Left renal cortex interstitium (tissue), 4 donors: ENCODE measurements around the gene SLC18B1. TPM values are rescaled to one million over a fixed set of nuclear protein-coding genes. Genes with fewer than 3 reads are reported as not detected.

ENCODE experiments used
- DNase-seq, 4 donors: peaks; one replicate each; pipeline ENCODE4 v3.0.0-alpha.2; 2013; ENCODE audit warnings: low read depth in 4 of 4, low spot score in 2 of 4, missing footprints in 1 of 4
- polyA plus RNA-seq, 4 donors: library from polyadenylated mRNA; unstranded; fragments of 120-200 nt; gene quantifications; one replicate each; pipeline ENCODE4 v1.2.1, GENCODE V29; 2013; ENCODE audit not compliant: insufficient read length in 4 of 4

SLC18B1 gene
- 10 to 100 TPM; 27.8 to 35.7 (median 34.4) TPM for polyA plus RNA-seq

DNA sequence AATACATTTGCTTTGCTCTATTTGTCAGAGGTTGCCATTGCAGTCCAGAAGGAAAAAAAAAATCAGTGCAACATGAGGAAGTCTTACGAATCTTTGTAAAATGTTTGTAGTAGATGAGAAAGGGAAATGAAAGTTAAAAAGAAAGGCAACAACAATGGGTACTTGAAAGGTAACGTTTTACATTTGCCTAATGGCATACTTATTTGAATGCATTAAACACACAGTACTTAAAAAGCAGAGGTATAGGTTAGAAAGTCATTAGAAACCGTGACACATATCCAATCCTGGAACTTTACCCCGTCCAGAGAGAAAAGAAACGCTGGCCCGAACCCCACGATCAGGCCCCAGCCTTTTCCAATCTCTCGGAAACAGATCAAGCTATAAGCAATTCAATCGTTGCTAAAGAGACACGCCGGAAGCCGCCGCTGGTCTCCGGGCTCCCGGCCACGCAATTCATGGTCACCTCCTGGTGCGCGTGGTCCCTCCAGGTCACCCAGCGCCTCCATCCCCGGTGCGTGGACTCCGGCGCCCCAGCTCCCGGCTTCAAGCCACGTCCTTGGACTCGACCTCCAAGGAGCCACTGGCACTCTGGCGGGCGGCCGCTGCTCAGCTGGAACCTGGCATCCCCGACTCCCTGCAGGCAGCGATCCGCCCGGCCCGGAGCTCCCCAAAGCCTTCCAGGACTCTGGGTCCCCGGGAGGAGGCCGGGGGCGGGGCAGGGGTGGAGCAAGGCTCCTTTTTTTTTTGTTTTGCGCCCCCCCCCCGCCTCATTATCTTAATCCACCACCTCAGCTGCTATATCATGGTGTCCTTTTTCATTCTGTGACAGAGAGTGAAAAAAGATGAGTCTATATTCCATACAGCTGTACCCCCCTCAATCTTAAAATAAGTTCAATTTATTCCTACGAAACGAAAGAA, at the start of gene SLC18B1:
Gene SLC18B1, minus strand, starts transcription at position 687 of the 918 bp plus-strand sequence. Its CDS starts 181 bp downstream, at position 506.
- peak in 2 of 4 donors; percentile 43 to 51 for DNase-seq

DNA sequence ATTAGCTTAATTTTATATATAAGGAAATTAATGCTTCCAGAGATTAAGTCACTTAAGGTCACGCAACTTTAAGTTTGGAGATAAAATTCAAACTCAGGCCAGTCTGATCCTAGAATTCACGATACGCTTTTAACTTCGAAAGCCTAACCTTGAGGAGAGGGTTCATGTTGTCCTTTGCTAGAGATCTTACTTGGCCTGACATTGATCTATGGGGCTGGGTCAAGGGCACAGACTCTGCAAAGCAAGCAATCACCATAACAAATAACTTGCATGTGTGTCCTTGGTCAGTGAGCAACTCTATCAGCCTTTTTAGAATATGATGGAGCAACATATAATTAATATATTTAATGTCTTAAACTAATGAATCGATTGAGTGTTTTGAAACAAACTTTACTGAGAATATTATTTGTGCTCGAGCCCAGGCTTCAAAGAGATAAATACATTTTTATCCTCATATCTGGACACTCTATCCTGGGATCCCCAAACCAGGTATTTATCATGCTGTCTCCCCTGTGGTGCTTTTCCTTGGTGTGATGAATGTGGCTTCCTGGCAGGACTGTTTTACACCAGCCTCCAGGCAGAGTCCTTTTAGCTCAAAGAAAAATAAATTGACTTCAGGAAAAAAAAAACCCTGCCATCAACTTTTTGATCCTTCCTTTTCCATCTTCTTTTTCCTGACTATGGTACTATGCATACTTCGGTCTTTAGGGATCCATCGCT, 45.0 kb upstream of the SLC18B1 start:
- no peak for DNase-seq

DNA sequence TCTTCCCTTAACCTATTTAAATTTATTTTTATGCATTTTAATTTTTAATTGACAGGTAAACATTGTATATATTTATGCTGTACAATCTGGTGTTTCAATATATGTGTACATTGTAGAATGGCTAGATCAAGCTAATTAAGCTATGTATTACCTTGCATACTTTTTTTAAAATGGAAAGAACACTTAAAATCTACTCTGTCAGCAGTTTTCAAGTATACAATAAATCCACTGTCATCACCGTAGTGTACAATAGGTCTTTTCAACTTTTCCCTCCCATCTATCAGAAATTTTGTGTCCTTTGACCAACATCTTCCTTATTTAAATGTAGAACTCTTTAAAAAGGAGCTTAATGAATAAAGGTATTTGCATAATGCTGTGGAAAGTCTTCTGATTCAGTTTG, 43.5 kb upstream of the SLC18B1 start:
- no peak for DNase-seq

DNA sequence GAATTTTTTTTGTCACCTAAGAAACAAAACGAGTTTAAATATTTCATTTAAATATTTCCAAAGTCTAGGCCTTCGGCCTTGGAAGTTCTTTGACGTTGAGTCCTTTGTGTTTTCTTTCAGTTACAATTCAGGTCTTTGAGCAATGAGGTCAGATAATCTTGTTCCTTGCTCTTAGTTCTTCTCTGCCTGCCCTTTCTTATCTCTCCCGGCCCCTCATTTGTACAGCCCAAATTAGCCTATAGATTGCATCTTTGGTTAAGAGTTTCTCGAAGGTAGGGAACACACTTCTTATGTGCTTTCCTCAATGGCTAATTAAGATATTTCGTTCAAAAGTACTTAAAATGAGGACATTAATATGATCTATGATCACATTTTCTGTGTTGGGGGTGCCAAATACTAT, 34.5 kb upstream of the SLC18B1 start:
- DNase-seq, result no peak

DNA sequence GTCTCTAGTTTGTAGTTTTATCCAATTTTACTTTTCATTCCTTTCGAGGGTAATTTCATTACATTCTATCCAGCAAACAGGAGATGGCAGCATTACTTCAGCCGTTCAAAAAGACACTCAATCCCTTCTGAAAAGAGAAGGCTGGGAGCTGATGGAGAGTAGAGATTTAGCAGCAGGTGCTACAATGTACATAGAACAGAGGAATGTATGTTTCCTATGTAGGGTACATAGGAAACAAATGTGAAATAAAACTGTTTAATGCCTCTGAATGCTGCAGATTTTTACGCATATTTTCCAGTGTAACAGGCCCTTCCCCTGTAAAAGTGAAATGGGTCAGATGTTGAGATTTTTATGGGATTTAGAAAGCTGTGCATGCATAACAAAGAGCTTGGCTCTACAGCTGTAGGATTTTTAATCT, 31.9 kb upstream of the SLC18B1 start:
- peak in 1 of 4 donors; percentile 56 for DNase-seq

DNA sequence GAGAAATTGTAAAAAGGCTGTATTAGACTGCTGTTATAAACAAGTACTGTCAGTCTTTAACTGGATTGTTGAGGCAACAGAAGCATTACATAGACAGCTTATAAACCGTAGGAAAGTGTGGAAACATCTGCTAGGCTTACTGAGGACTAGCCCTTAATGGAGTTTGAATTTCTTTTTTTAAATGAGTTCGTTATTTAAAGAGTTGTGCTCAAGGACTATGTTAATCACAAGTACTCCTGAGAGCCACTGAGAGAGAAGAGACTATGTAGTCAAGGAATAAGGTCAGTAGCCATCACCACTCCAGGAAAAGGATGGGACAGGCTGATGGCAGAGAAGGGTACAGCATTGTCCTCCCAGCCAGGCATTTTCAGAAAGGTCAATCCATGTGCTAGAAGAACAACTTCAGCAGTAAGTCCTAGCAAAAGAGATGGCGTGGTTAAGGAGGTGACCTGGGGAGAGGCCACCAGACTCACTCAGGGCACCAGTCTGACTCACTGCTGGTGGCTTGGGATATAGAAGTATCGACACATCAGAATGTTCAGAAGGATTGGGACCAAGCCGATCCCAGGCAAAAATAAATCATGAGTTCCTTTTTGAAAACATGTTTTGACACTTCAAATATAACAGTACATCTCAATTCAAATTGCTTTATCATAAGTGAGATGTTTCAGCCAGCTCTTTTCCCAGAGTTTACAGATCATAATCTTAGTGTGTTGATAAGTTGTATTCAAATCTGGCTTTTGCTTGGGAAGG, 22.4 kb upstream of the SLC18B1 start:
- DNase-seq, result no peak

DNA sequence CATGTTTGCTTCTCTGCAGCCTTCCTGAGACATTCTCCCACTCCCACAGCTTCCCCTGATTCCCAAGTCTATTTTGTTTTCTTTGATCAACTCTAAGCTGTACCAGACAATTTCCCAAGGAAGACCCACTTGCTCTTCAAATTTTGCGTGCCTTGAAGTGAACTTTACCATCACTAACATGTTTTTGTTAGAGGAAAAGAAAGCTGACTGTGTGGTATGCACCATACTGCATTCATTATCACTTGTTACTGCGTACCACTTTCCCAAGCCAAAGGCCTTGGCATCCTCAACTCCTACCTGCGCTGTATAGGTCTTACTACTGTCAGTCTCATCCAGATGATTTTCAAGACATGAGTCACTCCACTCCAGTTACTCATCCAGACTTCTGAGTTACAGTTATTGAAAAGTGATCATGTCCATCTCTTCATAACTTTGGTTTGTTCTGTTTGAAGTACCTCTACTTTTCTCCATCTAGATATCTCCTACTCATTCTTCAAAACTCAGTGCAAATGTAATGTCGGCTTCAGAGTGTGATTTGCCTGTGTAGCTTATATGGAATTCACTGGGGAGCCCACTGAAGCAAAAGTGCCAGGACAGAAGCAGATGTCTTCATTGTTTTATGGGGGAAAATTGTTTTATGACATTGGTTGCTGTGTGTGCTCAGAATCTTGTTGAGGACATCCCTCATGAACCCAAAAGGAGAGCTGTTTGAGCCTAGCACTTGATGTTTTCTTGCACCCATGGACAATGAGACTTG, 21.1 kb upstream of the SLC18B1 start:
- DNase-seq, result no peak

DNA sequence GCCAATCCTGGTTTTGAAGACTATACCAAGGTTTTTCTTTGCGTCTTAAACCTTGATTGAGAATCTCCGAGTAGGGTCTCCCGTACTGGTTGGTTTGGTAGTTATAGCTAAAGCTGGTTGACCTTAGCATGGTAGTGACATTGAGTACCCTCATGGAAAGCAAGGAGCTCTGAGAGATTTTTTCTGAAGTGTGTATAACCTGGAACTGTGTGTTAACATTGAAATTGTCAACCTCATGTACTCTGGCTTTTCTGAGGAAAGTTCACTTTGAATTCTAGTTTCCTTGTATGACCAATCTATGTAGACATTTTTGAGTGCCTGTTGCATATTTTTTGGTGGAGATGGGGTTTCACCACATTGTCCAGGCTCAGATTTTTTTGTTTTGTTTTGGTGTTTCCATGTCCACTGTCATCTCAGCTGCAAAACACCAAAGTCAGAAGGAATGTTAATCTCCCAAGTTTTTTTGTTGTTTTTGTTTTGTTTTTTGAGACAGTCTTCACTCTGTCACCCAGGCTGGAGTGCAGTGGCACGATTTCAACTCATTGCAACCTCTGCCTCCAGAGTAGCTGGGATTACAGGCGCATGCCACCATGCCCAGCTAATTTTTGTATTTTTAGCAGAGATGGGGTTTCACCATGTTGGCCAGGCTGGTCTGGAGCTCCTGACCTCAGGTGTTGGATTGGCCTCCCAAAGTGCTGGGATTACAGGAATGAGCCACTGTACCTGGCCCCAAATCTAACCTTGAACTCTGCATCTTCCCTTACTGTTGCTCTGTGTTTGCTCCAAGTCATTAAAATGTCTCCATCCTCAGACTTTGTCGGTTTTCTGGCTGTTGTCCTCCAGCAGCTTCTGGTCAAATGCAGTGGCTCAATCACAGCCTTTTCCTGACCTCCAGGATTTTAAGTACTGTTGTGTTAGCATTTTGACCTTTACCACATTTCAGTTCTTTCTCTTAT, 20.2 kb upstream of the SLC18B1 start:
- DNase-seq, result no peak

DNA sequence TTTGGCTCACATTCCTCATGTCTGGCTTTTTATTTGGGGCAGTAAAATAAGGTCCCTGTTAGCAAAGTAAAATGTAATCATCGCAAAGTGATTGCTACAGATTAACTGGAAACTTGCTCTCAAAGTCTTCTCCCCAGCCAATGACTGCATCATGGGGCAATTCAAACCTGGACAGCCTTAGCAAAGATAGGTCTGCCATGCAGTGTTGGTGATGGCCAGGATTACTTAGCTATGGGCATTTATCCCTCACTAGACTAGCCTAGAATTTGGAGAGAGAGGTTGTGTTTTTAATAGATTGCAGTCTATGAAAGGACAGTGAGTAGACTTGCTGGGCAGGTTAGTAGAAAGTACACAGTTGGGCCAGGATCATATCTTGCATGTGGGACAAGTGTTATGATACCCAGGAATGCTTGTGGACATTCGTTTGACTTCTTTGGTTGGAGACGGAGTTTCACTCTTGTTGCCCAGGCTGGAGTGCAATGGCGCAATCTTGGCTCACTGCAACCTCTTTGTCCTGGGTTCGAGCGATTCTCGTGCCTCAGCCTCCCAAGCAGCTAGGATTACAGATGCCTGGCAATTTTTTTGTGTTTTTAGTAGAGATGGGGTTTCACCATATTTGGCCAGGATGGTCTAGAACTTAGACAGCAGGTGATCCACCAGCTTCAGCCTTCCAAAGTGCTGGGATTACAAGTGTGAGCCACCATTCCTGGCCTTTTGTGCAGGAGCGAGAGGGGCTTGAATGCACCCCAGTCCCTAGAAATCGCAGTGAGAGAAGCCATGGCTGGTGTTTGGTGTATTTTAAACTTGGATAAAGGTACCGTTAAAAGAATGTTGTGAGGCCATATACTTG, 19.3 kb upstream of the SLC18B1 start:
- DNase-seq, result no peak

DNA sequence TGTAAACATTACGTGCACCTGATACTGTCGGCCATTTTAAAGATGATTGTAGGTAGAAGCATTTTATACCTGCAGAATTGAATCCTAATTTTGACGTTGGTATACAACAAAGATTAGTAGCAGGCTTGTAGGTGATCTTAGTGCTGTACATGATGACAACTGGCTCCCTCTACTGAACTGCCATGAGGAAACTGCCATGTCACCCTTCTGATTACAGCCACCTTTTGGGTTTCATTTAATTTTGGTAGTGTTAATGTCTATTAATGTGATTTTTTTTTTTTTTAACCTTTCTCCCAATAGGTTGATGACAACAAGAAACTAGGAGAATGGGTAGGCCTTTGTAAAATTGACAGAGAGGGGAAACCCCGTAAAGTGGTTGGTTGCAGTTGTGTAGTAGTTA, 18.2 kb upstream of the SLC18B1 start:
- no peak for DNase-seq

DNA sequence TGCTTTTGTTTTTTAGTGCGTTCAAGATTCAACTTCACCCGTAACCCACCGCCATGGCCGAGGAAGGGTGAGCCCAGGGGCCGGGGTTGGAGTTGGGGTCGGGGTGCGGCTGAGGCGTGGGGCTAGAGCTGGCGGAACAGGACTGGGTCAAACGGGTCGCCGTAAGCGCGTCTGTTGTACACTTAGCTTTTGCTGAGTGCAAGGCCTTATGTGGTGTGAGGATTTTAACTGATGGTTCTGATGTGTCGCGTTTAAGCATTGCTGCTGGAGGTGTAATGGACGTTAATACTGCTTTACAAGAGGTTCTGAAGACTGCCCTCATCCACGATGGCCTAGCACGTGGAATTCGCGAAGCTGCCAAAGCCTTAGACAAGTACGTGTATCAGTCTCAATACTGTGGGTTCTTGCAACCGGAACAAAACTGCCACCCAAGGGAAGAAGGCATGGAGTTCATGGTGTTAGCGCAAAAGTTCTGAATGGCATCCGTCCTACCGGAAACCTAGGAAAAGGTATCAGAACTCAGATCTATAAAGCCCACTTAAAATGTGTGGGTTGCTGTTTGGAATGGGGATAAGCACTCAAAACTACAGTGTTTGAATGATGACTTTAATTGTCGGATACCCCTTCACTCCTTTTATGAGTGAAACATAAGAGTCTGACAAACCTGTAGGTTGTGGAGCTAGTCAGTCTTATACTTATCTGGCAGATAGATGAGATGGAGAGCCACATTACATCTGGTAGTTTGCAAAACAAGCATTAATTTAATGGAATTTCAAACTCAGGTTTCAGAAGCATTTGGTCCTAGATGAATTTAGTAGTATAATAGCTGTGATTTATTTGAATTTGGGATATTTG, 16.5 kb upstream of the SLC18B1 start:
- DNase-seq, result no peak

DNA sequence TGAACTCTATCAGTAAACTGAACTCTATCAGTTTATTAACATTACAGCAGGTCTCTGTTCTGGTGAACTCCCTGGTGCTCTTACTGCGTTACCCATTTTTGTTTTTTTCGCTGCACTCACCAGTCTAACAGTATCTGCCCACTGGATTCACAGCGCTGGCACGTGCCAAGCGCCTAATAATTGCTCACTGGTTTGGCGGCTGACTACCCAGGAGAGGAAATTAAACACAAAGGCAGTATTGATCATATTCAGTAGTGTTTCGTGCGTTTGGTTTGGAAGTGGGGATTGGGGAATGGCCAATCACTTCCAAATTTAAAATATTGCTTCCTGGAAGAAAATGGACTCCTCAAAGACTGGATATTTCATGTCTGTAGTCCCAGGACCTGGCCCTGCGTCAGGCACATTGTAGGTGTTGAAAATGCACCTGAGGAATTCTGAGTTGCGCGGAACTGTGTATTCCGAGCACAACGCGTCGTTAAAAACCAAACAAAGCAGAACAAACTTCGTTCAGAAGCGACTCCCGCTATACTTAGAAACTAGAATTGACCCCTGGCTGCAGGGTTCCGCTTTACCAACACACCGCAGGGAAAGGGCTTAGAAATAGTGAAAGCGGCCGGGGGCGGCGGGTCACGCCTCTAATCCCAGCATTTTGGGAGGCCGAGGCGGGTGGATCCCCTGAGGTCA, 14.9 kb upstream of the SLC18B1 start:
- DNase-seq, result peak in 2 of 4 donors; percentile 49 to 83

DNA sequence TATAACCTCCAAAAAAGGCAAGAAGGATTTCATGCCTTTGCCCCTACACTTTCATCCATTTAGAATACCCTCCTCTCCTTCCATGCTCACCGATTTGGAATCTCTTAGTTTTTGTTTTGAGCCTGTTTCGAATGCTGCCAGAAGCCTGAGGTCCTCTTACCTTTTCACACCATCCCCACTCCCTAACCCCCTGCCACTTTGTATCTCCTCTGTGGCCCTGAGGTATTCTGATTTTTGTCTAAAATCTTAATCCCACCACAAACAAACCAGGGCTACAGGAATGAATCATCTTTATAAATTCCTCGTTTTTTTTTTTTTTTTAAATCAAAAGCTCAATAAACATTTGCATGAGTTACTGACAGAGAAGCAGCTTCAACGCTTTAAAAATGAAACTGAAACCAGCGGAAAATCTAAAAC, 14.3 kb upstream of the SLC18B1 start:
- peak in 1 of 4 donors; percentile 62 for DNase-seq

DNA sequence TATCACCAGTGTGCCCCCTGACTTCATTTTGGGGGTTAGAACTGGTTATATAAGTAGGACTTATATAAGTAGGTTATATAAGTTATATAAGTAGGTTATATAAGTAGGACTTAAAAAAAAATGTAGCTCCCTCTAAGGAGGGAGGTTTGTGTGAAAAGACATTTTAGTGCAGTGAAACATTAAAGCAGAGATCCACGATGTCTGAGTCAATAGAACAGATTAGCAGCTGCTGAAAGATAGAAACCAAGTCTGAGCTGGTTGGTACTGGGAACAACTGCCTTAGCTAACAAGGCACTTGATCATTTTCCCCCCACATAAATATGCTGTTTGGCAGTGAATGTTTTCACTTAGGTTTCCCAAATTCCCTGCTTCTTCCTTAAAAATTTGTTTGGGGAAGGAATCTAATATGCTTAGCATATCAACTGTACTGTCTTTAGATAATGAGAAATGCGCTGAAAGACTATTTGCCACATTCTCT, 13.9 kb upstream of the SLC18B1 start:
- peak in 1 of 4 donors; percentile 38 for DNase-seq

DNA sequence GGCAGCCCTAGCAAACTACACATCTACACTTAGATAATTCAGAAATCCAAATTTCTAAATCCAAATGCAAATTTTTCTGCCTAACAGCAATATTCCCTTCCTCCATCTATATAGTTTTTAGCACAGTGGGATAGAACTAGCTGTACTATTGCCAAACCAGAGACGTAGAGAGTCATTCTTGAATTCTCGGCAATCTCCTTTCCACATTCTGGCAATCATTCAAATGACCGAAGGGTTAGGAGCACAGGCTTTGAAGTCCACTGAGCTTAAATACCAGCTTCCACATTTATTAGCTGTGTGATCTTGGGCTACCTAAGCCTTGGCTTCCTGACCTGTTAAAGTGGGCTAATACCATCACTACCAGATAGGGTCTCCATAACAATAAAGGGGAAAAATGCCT, 12.8 kb upstream of the SLC18B1 start:
- DNase-seq, result no peak

DNA sequence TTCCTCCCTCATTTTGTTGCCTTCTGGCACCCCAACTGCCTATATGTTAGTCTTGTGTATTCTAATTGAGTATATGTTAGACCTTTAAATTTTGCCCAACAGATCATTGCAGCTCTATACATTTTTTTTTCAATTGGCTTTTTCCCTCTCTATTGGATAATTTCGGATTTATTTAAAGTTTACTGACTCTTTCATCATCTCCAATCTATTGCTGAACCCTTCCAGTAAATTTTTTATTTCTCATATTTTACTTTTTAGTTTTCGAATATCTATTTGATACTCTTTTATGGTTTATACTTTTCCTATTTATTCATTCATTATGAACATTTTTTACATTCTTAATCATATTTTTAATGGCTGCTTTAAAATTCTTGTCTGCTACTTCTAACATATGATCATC, 7.1 kb upstream of the SLC18B1 start:
- DNase-seq, result no peak
